ENCODE measurements around the gene SNTB2. TPM values are rescaled to one million over a fixed set of nuclear protein-coding genes. Genes with fewer than 3 reads are reported as not detected.

SNTB2 gene
- total RNA-seq, 1 experiment from 2014 or later, result 20.2 TPM

DNA sequence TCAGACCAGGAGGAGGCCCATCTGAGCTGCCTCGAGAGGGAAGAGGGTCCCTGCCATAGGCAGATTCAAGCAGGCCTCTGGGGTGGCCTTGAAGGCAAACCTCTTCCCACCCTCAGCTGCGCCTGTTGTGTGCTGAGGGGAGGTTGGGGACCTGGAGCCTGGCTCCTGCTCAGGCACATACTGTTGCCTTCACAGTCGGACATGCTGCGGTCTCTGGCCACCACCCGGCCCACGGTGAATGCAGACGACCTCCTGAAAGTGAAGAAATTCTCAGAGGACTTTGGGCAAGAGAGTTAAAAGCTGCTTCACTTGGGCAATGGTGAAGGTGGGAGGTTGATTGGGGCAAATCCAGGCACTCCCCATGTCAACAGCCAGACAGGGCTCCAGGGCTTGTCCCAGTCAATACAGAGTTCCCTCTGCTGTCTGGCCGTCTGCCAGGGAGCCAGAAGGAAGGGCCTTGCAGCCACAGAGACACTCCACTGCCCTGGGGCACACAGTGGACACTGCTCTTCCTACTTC is 137.1 kb downstream of the SNTB2 start:
- Mint-ChIP-seq H3K4me3 (no peak overlapping the region), H3K27me3 (ENCODE audit: low read depth) (no peaks in the 10 kb centered on the region)
- TF ChIP-seq, protein P1, sequence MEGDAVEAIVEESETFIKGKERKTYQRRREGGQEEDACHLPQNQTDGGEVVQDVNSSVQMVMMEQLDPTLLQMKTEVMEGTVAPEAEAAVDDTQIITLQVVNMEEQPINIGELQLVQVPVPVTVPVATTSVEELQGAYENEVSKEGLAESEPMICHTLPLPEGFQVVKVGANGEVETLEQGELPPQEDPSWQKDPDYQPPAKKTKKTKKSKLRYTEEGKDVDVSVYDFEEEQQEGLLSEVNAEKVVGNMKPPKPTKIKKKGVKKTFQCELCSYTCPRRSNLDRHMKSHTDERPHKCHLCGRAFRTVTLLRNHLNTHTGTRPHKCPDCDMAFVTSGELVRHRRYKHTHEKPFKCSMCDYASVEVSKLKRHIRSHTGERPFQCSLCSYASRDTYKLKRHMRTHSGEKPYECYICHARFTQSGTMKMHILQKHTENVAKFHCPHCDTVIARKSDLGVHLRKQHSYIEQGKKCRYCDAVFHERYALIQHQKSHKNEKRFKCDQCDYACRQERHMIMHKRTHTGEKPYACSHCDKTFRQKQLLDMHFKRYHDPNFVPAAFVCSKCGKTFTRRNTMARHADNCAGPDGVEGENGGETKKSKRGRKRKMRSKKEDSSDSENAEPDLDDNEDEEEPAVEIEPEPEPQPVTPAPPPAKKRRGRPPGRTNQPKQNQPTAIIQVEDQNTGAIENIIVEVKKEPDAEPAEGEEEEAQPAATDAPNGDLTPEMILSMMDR (conservative IDR thresholded peaks at IDR 0.05), result no peak

More for the DNA sequence above, 137.1 kb downstream of the SNTB2 start:
- Histone ChIP-seq H3K18ac (ENCODE audit: insufficient read length, low read depth, low read length) (no peak overlapping the region), H2BK20ac (ENCODE audit: low read depth, low read length, poor library complexity, severe bottlenecking) (no peak overlapping the region), H3T11ph (ENCODE audit: low read length) (no peak overlapping the region), H3K56ac (ENCODE audit: insufficient read length, low read depth, low read length) (no peak overlapping the region), H3K27ac (ENCODE audit: insufficient read length, low read depth, low read length) (no peak overlapping the region), H3K79me1 (ENCODE audit: insufficient read depth, low read depth, low read length, poor library complexity, severe bottlenecking) (peaks cover 5% of the 10 kb centered on the region), H3K4me2 (ENCODE audit: insufficient read depth, insufficient read length, low read length) (no peak overlapping the region), H4K8ac (replicated peaks; ENCODE audit: insufficient read length, low read depth, low read length) (no peak overlapping the region), H2BK15ac (ENCODE audit: low read depth, low read length) (no peak overlapping the region), H2BK5ac (ENCODE audit: insufficient read length, low read length) (no peak overlapping the region), H3K9ac (ENCODE audit: extremely low read depth, insufficient read length, low read length) (no peak overlapping the region), H3K79me2 (ENCODE audit: insufficient read depth, low read length) (peaks cover 10% of the 10 kb centered on the region; the same call in 1 of the 2 replicates), H3K4ac (ENCODE audit: low read depth, low read length) (no peak overlapping the region), H3K14ac (ENCODE audit: insufficient read depth, low read length) (no peak overlapping the region), H2AK5ac (ENCODE audit: insufficient read length, low read length) (no peak overlapping the region), H3K4me1 (ENCODE audit: insufficient read depth, low read length) (no peaks in the 10 kb centered on the region), H2AFZ (ENCODE audit: low read length) (no peak overlapping the region), H4K5ac (ENCODE audit: insufficient read length, low read depth, low read length) (no peak overlapping the region), H2BK12ac (ENCODE audit: insufficient read length, low read depth, low read length) (no peak overlapping the region), H4K20me1 (ENCODE audit: control insufficient read depth, insufficient read depth, insufficient read length) (no peaks in the 10 kb centered on the region), H3K23me2 (ENCODE audit: insufficient read length, low read depth, low read length, poor library complexity, severe bottlenecking) (no peaks in the 10 kb centered on the region), H3K23ac (ENCODE audit: insufficient read length, low read depth, low read length) (no peak overlapping the region), H3K9me3 (ENCODE audit: control insufficient read depth, low read depth, low read length) (no peaks in the 10 kb centered on the region), H4K91ac (ENCODE audit: insufficient read length, low read depth, low read length) (no peak overlapping the region), H3K27me3 (ENCODE audit: insufficient read depth, low read length) (no peaks in the 10 kb centered on the region), H2BK120ac (ENCODE audit: low read depth, low read length, poor library complexity, severe bottlenecking) (no peak overlapping the region)
- Mint-ChIP-seq H3K36me3 (ENCODE audit: insufficient read depth in 1 of 3, low read depth in 3 of 3) (peaks cover 52 to 98% (median 86%) of the 10 kb centered on the region in 3 experiments), H3K27ac (no peak overlapping the region), H3K9me3 (no peaks in the 10 kb centered on the region), H3K4me1 (peaks cover 12 to 19% of the 10 kb centered on the region in 2 experiments)
- DNase-seq, result no peak
- no CpG with 5 or more reads among the region's 8 CpGs for WGBS (ENCODE audit: extremely low coverage, insufficient read length, low lambda C conversion rate)
